OCI-LY1 (cell line): Measurements from ENCODE around the gene YAP1.

ENCODE experiments used
- H2AFZ ChIP-seq: fragments of 200-600 bp; sonication (generic), shearing (Covaris generic); 2 replicates; pipeline ENCODE4 v1.6.0; 2014; ENCODE audit warnings: antibody characterized with exemption, mild to moderate bottlenecking, low read length
- H3F3A ChIP-seq: fragments of 200-600 bp; sonication (generic), shearing (Covaris generic); 2 replicates; pipeline ENCODE4 v1.6.0; 2014; ENCODE audit warnings: mild to moderate bottlenecking, antibody characterized with exemption, low read length, moderate library complexity; ENCODE audit not compliant: insufficient read depth
- H3K27ac ChIP-seq: fragments of 200-600 bp; sonication (generic); 2 replicates; pipeline ENCODE4 v1.5.1; 2014; ENCODE audit warnings: low read length, mixed run types, mild to moderate bottlenecking, low read depth; ENCODE audit not compliant: poor library complexity, severe bottlenecking
- H3K27me3 ChIP-seq: fragments of 200-600 bp; sonication (generic); 2 replicates; pipeline ENCODE4 v1.6.0; 2014; ENCODE audit warnings: antibody characterized with exemption, mild to moderate bottlenecking, low read length, moderate library complexity; ENCODE audit not compliant: insufficient read depth
- H3K36me3 ChIP-seq: fragments of 200-600 bp; sonication (generic); 2 replicates; pipeline ENCODE4 v1.6.1; 2014; ENCODE audit warnings: mild to moderate bottlenecking, antibody characterized with exemption, low read length, moderate library complexity, mixed read lengths; ENCODE audit not compliant: insufficient read depth
- H3K4me1 ChIP-seq: fragments of 200-600 bp; sonication (generic); 2 replicates; pipeline ENCODE4 v1.5.1; 2014; ENCODE audit warnings: mild to moderate bottlenecking, low read length, moderate library complexity; ENCODE audit not compliant: insufficient read depth, severe bottlenecking
- H3K4me2 ChIP-seq: fragments of 200-600 bp; sonication (generic), shearing (Covaris generic); 2 replicates; pipeline ENCODE4 v1.6.1; 2014; ENCODE audit warnings: low read length
- H3K4me3 ChIP-seq: fragments of 200-600 bp; sonication (generic); 2 replicates; pipeline ENCODE4 v1.5.1; 2014; ENCODE audit warnings: low read length, low read depth, mild to moderate bottlenecking, mixed read lengths; ENCODE audit not compliant: poor library complexity, severe bottlenecking
- H3K79me2 ChIP-seq: fragments of 200-600 bp; shearing (Covaris generic); 2 replicates; pipeline ENCODE4 v1.6.1; 2016; ENCODE audit warnings: mixed run types, low read length, mixed read lengths; ENCODE audit not compliant: insufficient read depth
- H3K9ac ChIP-seq: fragments of 200-600 bp; sonication (generic), shearing (Covaris generic); 2 replicates; pipeline ENCODE4 v1.6.1; 2014; ENCODE audit warnings: mild to moderate bottlenecking, low read length, mixed read lengths
- H3K9me2 ChIP-seq: fragments of 200-600 bp; sonication (generic), shearing (Covaris generic); 2 replicates; pipeline ENCODE4 v1.6.1; 2014; ENCODE audit warnings: low read depth, mild to moderate bottlenecking, low read length, mixed read lengths
- H3K9me3 ChIP-seq: fragments of 200-600 bp; shearing (Covaris generic); 2 replicates; pipeline ENCODE4 v1.6.1; 2014; ENCODE audit warnings: low read length, mixed read lengths
- H4K20me1 ChIP-seq: fragments of 200-600 bp; sonication (generic), shearing (Covaris generic); 2 replicates; pipeline ENCODE4 v1.6.0; 2016; ENCODE audit warnings: mild to moderate bottlenecking, low read length; ENCODE audit not compliant: insufficient read depth
- EZH2 ChIP-seq: fragments of 200-600 bp; sonication (generic), shearing (Covaris generic); IDR thresholded peaks from 2 replicates; pipeline ENCODE4 v1.8.0; 2017; ENCODE audit warnings: borderline replicate concordance, mixed run types, mild to moderate bottlenecking, antibody characterized with exemption, low read length, moderate library complexity, mixed read lengths
- TF ChIP-seq, protein P1 (sequence below): fragments of 200-600 bp; sonication (generic), shearing (Covaris generic); IDR thresholded peaks from 2 replicates; pipeline ENCODE4 v1.5.1; 2017; ENCODE audit warnings: mild to moderate bottlenecking, antibody characterized with exemption, low read length, moderate library complexity, mixed read lengths

YAP1 gene

DNA sequence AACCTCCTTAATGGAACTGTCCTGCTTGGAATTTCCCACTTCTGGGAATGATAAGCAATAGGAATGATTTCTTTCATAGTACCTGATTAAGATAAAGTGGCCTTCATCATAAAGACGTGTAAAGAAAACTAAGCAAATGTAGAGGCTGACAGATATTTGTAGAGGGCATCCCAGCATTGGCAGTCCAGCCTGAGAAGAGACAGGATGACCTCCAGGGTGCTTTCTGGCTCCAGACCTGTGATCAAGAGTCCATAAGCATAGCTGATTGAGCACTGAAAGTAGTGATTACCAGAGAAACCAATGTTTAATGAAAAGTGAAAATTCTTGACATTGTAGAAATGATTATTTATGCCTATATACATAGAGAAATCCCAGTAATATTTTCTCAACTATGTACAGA, 33.6 kb downstream of the YAP1 start:
- no peaks in the 10 kb centered on the region for H3K4me1 ChIP-seq
- no peaks in the 10 kb centered on the region for H3K9me3 ChIP-seq
- H3F3A ChIP-seq, result no peaks in the 10 kb centered on the region
- TF ChIP-seq, protein P1, sequence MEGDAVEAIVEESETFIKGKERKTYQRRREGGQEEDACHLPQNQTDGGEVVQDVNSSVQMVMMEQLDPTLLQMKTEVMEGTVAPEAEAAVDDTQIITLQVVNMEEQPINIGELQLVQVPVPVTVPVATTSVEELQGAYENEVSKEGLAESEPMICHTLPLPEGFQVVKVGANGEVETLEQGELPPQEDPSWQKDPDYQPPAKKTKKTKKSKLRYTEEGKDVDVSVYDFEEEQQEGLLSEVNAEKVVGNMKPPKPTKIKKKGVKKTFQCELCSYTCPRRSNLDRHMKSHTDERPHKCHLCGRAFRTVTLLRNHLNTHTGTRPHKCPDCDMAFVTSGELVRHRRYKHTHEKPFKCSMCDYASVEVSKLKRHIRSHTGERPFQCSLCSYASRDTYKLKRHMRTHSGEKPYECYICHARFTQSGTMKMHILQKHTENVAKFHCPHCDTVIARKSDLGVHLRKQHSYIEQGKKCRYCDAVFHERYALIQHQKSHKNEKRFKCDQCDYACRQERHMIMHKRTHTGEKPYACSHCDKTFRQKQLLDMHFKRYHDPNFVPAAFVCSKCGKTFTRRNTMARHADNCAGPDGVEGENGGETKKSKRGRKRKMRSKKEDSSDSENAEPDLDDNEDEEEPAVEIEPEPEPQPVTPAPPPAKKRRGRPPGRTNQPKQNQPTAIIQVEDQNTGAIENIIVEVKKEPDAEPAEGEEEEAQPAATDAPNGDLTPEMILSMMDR, result no peak
- TF ChIP-seq EZH2, result no peak
- no peaks in the 10 kb centered on the region for H4K20me1 ChIP-seq
- no peaks in the 10 kb centered on the region for H3K27me3 ChIP-seq
- H3K27ac ChIP-seq, result no peak overlapping the region
- no peaks in the 10 kb centered on the region for H3K79me2 ChIP-seq
- H2AFZ ChIP-seq, result no peak overlapping the region
- H3K4me3 ChIP-seq, result no peak overlapping the region
- no peaks in the 10 kb centered on the region for H3K36me3 ChIP-seq
- no peak overlapping the region for H3K4me2 ChIP-seq
- H3K9me2 ChIP-seq, result no peaks in the 10 kb centered on the region
- H3K9ac ChIP-seq, result no peak overlapping the region

DNA sequence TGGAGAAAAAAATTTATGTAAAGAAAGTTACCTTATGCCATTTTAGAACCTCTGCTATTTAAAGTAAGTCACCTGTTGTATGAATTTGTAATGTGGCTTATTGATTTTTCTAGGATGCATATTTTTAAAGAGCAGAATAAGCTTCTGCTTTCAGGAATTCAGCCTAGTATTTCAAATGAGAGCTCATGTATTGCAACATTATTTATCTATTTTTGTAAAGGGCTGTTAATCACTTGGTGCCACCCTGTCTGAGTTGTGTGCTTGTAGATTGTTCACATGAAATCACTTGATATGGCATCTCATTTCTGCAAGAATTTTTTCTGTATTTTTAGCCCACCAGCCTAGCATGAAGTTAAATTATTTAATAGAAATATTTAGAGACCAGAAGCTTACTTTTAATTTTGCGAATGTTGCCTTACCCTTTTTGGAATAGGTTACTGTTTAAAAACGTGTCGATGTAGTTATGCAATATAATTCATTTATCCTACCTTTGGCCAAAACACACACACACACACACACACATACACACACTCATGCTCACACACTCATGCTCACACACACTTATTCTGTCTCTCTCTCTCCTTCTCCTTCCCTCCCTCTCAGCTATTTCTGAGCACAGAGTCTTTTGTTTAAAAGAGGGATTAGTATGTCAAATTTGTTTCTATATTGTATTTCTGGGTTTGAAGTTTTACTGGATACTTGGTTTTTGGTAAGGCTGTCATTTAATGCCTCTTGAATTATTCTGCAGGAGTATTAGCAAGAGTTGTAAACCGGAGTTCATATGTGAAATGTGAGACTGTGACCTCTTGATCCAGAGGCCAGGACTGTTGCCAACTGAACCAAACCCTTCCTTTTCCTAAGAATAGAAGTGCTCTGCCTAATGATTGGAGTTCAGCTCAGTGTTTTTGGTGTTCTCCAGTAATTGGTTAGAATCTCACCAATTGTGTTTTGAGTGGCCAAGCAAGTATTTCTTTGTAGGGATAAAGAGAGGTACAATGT, 34.4 kb downstream of the YAP1 start:
- Histone ChIP-seq H3K9ac (no peak overlapping the region), H3K27me3 (no peaks in the 10 kb centered on the region), H3K27ac (no peak overlapping the region), H4K20me1 (no peaks in the 10 kb centered on the region), H3K79me2 (no peaks in the 10 kb centered on the region), H2AFZ (no peak overlapping the region), H3F3A (no peaks in the 10 kb centered on the region), H3K4me1 (no peaks in the 10 kb centered on the region), H3K4me3 (no peak overlapping the region), H3K36me3 (no peaks in the 10 kb centered on the region), H3K4me2 (no peak overlapping the region), H3K9me3 (no peaks in the 10 kb centered on the region), H3K9me2 (no peaks in the 10 kb centered on the region)
- TF ChIP-seq, protein P1, result no peak
- no peak for TF ChIP-seq EZH2

DNA sequence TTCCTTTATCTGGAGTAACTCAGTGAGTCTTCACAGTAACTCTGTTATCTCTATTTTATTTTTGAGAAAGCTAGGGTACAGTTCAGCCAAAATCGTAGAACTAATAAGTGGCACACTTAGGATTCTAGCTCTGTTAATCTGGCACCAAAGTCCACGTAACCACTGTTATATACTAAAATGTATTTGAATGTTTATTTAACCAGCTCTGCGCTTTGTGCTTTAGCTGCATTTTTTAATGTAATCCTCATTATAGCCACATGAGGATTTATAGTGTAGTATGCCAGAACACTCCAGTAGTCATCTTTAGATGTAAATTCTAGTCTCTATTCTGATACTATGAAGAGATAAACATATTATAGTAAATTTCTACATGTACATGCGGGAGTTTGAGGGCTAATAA, 36.8 kb downstream of the YAP1 start:
- H3K9me2 ChIP-seq, result no peaks in the 10 kb centered on the region
- H3K9ac ChIP-seq, result no peak overlapping the region
- TF ChIP-seq, protein P1, result no peak
- TF ChIP-seq EZH2, result no peak
- H3F3A ChIP-seq, result no peaks in the 10 kb centered on the region
- no peak overlapping the region for H3K27ac ChIP-seq
- H3K4me1 ChIP-seq, result no peaks in the 10 kb centered on the region
- H3K4me2 ChIP-seq, result no peak overlapping the region
- H4K20me1 ChIP-seq, result no peaks in the 10 kb centered on the region
- H2AFZ ChIP-seq, result no peak overlapping the region
- no peaks in the 10 kb centered on the region for H3K79me2 ChIP-seq
- H3K36me3 ChIP-seq, result no peaks in the 10 kb centered on the region
- no peak overlapping the region for H3K4me3 ChIP-seq
- no peaks in the 10 kb centered on the region for H3K9me3 ChIP-seq
- no peaks in the 10 kb centered on the region for H3K27me3 ChIP-seq
